Measurements from ENCODE around the gene EIF4E1B.

DNA sequence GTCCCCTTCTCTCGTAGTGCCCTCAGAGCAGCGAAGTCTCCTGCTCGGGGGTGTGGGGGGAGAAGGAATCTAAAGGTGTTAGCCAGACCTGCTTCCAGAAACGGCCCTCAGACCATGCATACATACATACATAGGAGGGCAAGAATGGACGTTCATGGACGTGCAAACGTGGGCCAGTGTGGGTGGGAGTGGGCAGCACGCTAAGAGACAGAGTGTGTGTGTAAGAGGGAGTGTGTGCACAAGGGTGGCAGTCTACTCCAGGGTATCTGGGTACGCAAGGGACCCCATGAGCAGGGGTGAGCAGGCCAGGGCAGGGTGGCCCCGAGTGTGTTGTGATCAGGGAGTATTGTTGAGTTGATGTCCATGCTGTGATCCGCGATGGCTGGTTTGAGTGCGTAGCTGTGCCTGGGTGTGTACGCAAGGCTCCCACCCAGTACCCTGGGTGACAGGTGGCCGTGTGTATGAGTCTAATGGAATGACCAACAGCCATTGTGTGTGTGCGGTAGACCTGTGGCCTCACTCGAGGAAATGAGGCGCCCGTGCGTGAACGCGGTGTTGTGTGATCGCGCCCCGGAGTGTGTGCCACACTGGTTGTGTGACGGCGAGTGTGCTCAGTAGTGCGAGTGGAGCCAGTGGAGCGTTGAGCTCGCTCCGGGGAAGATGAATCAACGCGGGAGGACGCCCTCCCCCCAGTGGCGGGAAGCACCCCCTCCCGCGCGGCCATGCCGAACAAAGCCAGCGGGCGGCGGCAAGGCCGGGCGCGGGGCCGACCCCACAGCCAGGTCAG lies 21.3 kb upstream of the EIF4E1B start:
- no peak for TF ChIP-seq CTCF (IDR thresholded peaks at IDR 0.05; ENCODE audit: low read depth, low read length, missing input control)
- TF ChIP-seq SP1 (IDR thresholded peaks at IDR 0.05) = no peak

Measured in liver (tissue), 3 donors.